ENCODE data around the gene CAPN1.

CAPN1 gene

GRCh38 chr11:65185869-65186341 is 4.2 kb downstream of the CAPN1 start:
- H3K9ac ChIP-seq (ENCODE audit: low read length): no peak overlapping the region
- peaks cover 32% of the 10 kb centered on the region for H3K4me1 ChIP-seq (ENCODE audit: control insufficient read depth, insufficient read depth, low read length)
- H3K4me3 ChIP-seq (ENCODE audit: low read length): no peak overlapping the region
- H3K36me3 ChIP-seq (ENCODE audit: control insufficient read depth, insufficient read depth, low read length): peaks cover 11% of the 10 kb centered on the region
- no peaks in the 10 kb centered on the region for H3K9me3 ChIP-seq (ENCODE audit: control insufficient read depth, low read length)
- H3K27me3 ChIP-seq (ENCODE audit: control insufficient read depth, insufficient read depth, low read length): no peaks in the 10 kb centered on the region

GRCh38 chr11:65186701-65187100 is 5.0 kb downstream of the CAPN1 start:
- no peak overlapping the region for H3K9ac ChIP-seq (ENCODE audit: low read length)
- peaks cover 30% of the 10 kb centered on the region for H3K4me1 ChIP-seq (ENCODE audit: control insufficient read depth, insufficient read depth, low read length)
- peaks cover 11% of the 10 kb centered on the region for H3K36me3 ChIP-seq (ENCODE audit: control insufficient read depth, insufficient read depth, low read length)
- no peak overlapping the region for H3K4me3 ChIP-seq (ENCODE audit: low read length)
- no peaks in the 10 kb centered on the region for H3K27me3 ChIP-seq (ENCODE audit: control insufficient read depth, insufficient read depth, low read length)
- H3K9me3 ChIP-seq (ENCODE audit: control insufficient read depth, low read length): no peaks in the 10 kb centered on the region

- Histone ChIP-seq H3K4me1 (ENCODE audit: control insufficient read depth, insufficient read depth, low read length) (peaks cover 30% of the 10 kb centered on the region), H3K4me3 (ENCODE audit: low read length) (no peak overlapping the region), H3K9ac (ENCODE audit: low read length) (no peak overlapping the region), H3K27me3 (ENCODE audit: control insufficient read depth, insufficient read depth, low read length) (no peaks in the 10 kb centered on the region), H3K36me3 (ENCODE audit: control insufficient read depth, insufficient read depth, low read length) (peaks cover 11% of the 10 kb centered on the region), H3K9me3 (ENCODE audit: control insufficient read depth, low read length) (no peaks in the 10 kb centered on the region)
Observed at GRCh38 chr11:65187146-65187675, 5.5 kb downstream of the CAPN1 start.

GRCh38 chr11:65187971-65188461 is 6.3 kb downstream of the CAPN1 start:
- no peaks in the 10 kb centered on the region for H3K27me3 ChIP-seq (ENCODE audit: control insufficient read depth, insufficient read depth, low read length)
- H3K4me3 ChIP-seq (ENCODE audit: low read length): no peak overlapping the region
- H3K9ac ChIP-seq (ENCODE audit: low read length): no peak overlapping the region
- peaks cover 25% of the 10 kb centered on the region for H3K4me1 ChIP-seq (ENCODE audit: control insufficient read depth, insufficient read depth, low read length)
- peaks cover 11% of the 10 kb centered on the region for H3K36me3 ChIP-seq (ENCODE audit: control insufficient read depth, insufficient read depth, low read length)
- no peaks in the 10 kb centered on the region for H3K9me3 ChIP-seq (ENCODE audit: control insufficient read depth, low read length)

- no peaks in the 10 kb centered on the region for H3K9me3 ChIP-seq (ENCODE audit: control insufficient read depth, low read length)
- peaks cover 20% of the 10 kb centered on the region for H3K4me1 ChIP-seq (ENCODE audit: control insufficient read depth, insufficient read depth, low read length)
- H3K27me3 ChIP-seq (ENCODE audit: control insufficient read depth, insufficient read depth, low read length): no peaks in the 10 kb centered on the region
- no peak overlapping the region for H3K9ac ChIP-seq (ENCODE audit: low read length)
- H3K36me3 ChIP-seq (ENCODE audit: control insufficient read depth, insufficient read depth, low read length): peaks cover 11% of the 10 kb centered on the region
- no peak overlapping the region for H3K4me3 ChIP-seq (ENCODE audit: low read length)
Observed at GRCh38 chr11:65188486-65188885, 6.8 kb downstream of the CAPN1 start.

- Histone ChIP-seq H3K9me3 (ENCODE audit: control insufficient read depth, low read length) (no peaks in the 10 kb centered on the region), H3K36me3 (ENCODE audit: control insufficient read depth, insufficient read depth, low read length) (peaks cover 11% of the 10 kb centered on the region), H3K9ac (ENCODE audit: low read length) (no peak overlapping the region), H3K27me3 (ENCODE audit: control insufficient read depth, insufficient read depth, low read length) (no peaks in the 10 kb centered on the region), H3K4me1 (ENCODE audit: control insufficient read depth, insufficient read depth, low read length) (peaks cover 13% of the 10 kb centered on the region), H3K4me3 (ENCODE audit: low read length) (no peak overlapping the region)
Observed at GRCh38 chr11:65189191-65189590, 7.5 kb downstream of the CAPN1 start.

- H3K4me3 ChIP-seq (ENCODE audit: low read length): no peak overlapping the region
- H3K9ac ChIP-seq (ENCODE audit: low read length): no peak overlapping the region
- no peaks in the 10 kb centered on the region for H3K36me3 ChIP-seq (ENCODE audit: control insufficient read depth, insufficient read depth, low read length)
- no peaks in the 10 kb centered on the region for H3K27me3 ChIP-seq (ENCODE audit: control insufficient read depth, insufficient read depth, low read length)
- H3K9me3 ChIP-seq (ENCODE audit: control insufficient read depth, low read length): no peaks in the 10 kb centered on the region
- H3K4me1 ChIP-seq (ENCODE audit: control insufficient read depth, insufficient read depth, low read length): no peaks in the 10 kb centered on the region
Observed at GRCh38 chr11:65194564-65194963, 12.8 kb downstream of the CAPN1 start.

GRCh38 chr11:65204143-65204542 is 22.4 kb downstream of the CAPN1 start:
- no peaks in the 10 kb centered on the region for H3K27me3 ChIP-seq (ENCODE audit: control insufficient read depth, insufficient read depth, low read length)
- H3K4me3 ChIP-seq (ENCODE audit: low read length): no peak overlapping the region
- no peaks in the 10 kb centered on the region for H3K9me3 ChIP-seq (ENCODE audit: control insufficient read depth, low read length)
- H3K36me3 ChIP-seq (ENCODE audit: control insufficient read depth, insufficient read depth, low read length): peaks cover 19% of the 10 kb centered on the region
- H3K4me1 ChIP-seq (ENCODE audit: control insufficient read depth, insufficient read depth, low read length): no peaks in the 10 kb centered on the region
- no peak overlapping the region for H3K9ac ChIP-seq (ENCODE audit: low read length)

- H3K4me1 ChIP-seq (ENCODE audit: control insufficient read depth, insufficient read depth, low read length): no peaks in the 10 kb centered on the region
- no peaks in the 10 kb centered on the region for H3K9me3 ChIP-seq (ENCODE audit: control insufficient read depth, low read length)
- no peaks in the 10 kb centered on the region for H3K27me3 ChIP-seq (ENCODE audit: control insufficient read depth, insufficient read depth, low read length)
- peaks cover 27% of the 10 kb centered on the region for H3K36me3 ChIP-seq (ENCODE audit: control insufficient read depth, insufficient read depth, low read length)
- H3K9ac ChIP-seq (ENCODE audit: low read length): no peak overlapping the region
- H3K4me3 ChIP-seq (ENCODE audit: low read length): no peak overlapping the region
Observed at GRCh38 chr11:65204646-65205601, 23.2 kb downstream of the CAPN1 start.

GRCh38 chr11:65205602-65205967 is 23.9 kb downstream of the CAPN1 start:
- H3K36me3 ChIP-seq (ENCODE audit: control insufficient read depth, insufficient read depth, low read length): peaks cover 27% of the 10 kb centered on the region

GRCh38 chr11:65206441-65206841 is 24.7 kb downstream of the CAPN1 start:
- no peaks in the 10 kb centered on the region for H3K4me1 ChIP-seq (ENCODE audit: control insufficient read depth, insufficient read depth, low read length)
- no peak overlapping the region for H3K4me3 ChIP-seq (ENCODE audit: low read length)
- no peak overlapping the region for H3K9ac ChIP-seq (ENCODE audit: low read length)
- peaks cover 27% of the 10 kb centered on the region for H3K36me3 ChIP-seq (ENCODE audit: control insufficient read depth, insufficient read depth, low read length)
- H3K27me3 ChIP-seq (ENCODE audit: control insufficient read depth, insufficient read depth, low read length): no peaks in the 10 kb centered on the region
- no peaks in the 10 kb centered on the region for H3K9me3 ChIP-seq (ENCODE audit: control insufficient read depth, low read length)

More at GRCh38 chr11:65205602-65205967, 23.9 kb downstream of the CAPN1 start:
- no peaks in the 10 kb centered on the region for H3K9me3 ChIP-seq (ENCODE audit: control insufficient read depth, low read length)
- no peak overlapping the region for H3K9ac ChIP-seq (ENCODE audit: low read length)
- H3K27me3 ChIP-seq (ENCODE audit: control insufficient read depth, insufficient read depth, low read length): no peaks in the 10 kb centered on the region
- no peaks in the 10 kb centered on the region for H3K4me1 ChIP-seq (ENCODE audit: control insufficient read depth, insufficient read depth, low read length)
- H3K4me3 ChIP-seq (ENCODE audit: low read length): no peak overlapping the region

- Histone ChIP-seq H3K27me3 (ENCODE audit: control insufficient read depth, insufficient read depth, low read length) (no peaks in the 10 kb centered on the region), H3K4me3 (ENCODE audit: low read length) (no peak overlapping the region), H3K36me3 (ENCODE audit: control insufficient read depth, insufficient read depth, low read length) (peaks cover 27% of the 10 kb centered on the region), H3K9me3 (ENCODE audit: control insufficient read depth, low read length) (no peaks in the 10 kb centered on the region), H3K9ac (ENCODE audit: low read length) (no peak overlapping the region), H3K4me1 (ENCODE audit: control insufficient read depth, insufficient read depth, low read length) (no peaks in the 10 kb centered on the region)
Observed at GRCh38 chr11:65206901-65207300, 25.2 kb downstream of the CAPN1 start.

All from mucosa of stomach (tissue), 1 donor.